Endothelial cell of hepatic sinusoid (primary cell): ENCODE results near the gene TRIM48.
"Not testable (repeated sequence)": the region's sequence is repeated elsewhere in the genome, so short reads cannot be mapped to it uniquely, and the experiment has no call there.

Experiments used
- in situ Hi-C: cut with HindIII; loops from 2 replicates; pipeline ENCODE4 v1.10.0; 2017; ENCODE audit warnings: low sequenced_read_pairs

The TRIM48 gene

GRCh38 chr11:55261855-55262254 lies at the start of gene TRIM48:
TSS of gene TRIM48 (plus strand) at chr11:55262155. CDS start at chr11:55262268, 113 bp downstream.
- in situ Hi-C loops: not testable (repeated sequence)

GRCh38 chr11:55238316-55238715 lies 23.6 kb upstream of the TRIM48 start:
- in situ Hi-C loops: not testable (repeated sequence)

GRCh38 chr11:55263081-55263480 lies 1.1 kb downstream of the TRIM48 start:
- in situ Hi-C loops: no loop called here
